GM19035 (cell line): Measurements from ENCODE around the gene SEMA6B.
"Not testable (repeated sequence)": the region's sequence is repeated elsewhere in the genome, so short reads cannot be mapped to it uniquely, and the experiment has no call there.

Experiments
- ATAC-seq: cut with Tn5 transposase; IDR thresholded peaks from one replicate; pipeline ENCODE4 v1.9.1; 2021; ENCODE audit not compliant: unreplicated experiment

SEMA6B gene

GRCh38 chr19:4529924-4530522, 29.5 kb downstream of the SEMA6B start:
- no peak for ATAC-seq

- ATAC-seq: no peak
Measured at GRCh38 chr19:4528843-4529242, 30.6 kb downstream of the SEMA6B start.

- not testable (repeated sequence) for ATAC-seq
Measured at GRCh38 chr19:4527377-4527776, 32.1 kb downstream of the SEMA6B start.

GRCh38 chr19:4525563-4526002, 33.9 kb downstream of the SEMA6B start:
- ATAC-seq: no peak

- no peak for ATAC-seq
Measured at GRCh38 chr19:4524808-4525562, 34.5 kb downstream of the SEMA6B start.

- ATAC-seq: no peak
Measured at GRCh38 chr19:4523306-4524110, 36.0 kb downstream of the SEMA6B start.

GRCh38 chr19:4522291-4523002, 37.0 kb downstream of the SEMA6B start:
- ATAC-seq: no peak

- ATAC-seq: no peak
Measured at GRCh38 chr19:4521888-4522242, 37.6 kb downstream of the SEMA6B start.

- no peak for ATAC-seq
Measured at GRCh38 chr19:4521170-4521887, 38.2 kb downstream of the SEMA6B start.

GRCh38 chr19:4519521-4520277, 39.8 kb downstream of the SEMA6B start:
- no peak for ATAC-seq

- ATAC-seq: no peak
Measured at GRCh38 chr19:4519172-4519496, 40.4 kb downstream of the SEMA6B start.

- no peak for ATAC-seq
Measured at GRCh38 chr19:4518345-4519171, 40.9 kb downstream of the SEMA6B start, which contains the start of gene PLIN4. TSS of gene PLIN4 (minus strand) at chr19:4518486. CDS start at chr19:4518272, 214 bp downstream.

- no peak for ATAC-seq
Measured at GRCh38 chr19:4517451-4518057, 41.9 kb downstream of the SEMA6B start.

- ATAC-seq: no peak
Measured at GRCh38 chr19:4516939-4517300, 42.6 kb downstream of the SEMA6B start.

GRCh38 chr19:4516199-4516938, 43.1 kb downstream of the SEMA6B start:
- ATAC-seq: no peak

GRCh38 chr19:4515732-4516131, 43.8 kb downstream of the SEMA6B start:
- no peak for ATAC-seq

- no peak for ATAC-seq
Measured at GRCh38 chr19:4513248-4513647, 46.2 kb downstream of the SEMA6B start.

- no peak for ATAC-seq
Measured at GRCh38 chr19:4512070-4512469, 47.4 kb downstream of the SEMA6B start.
